Esophagus muscularis mucosa (tissue), 4 donors: ENCODE data around the gene LEP.

Experiments used
- CTCF ChIP-seq, 3 experiments: fragments of 200-600 bp in 2 of 3; fragments of 450-650 bp in 1 of 3; sonication (generic) in 2 of 3; IDR thresholded peaks; one replicate each; pipeline ENCODE4 v1.5.1; 2017 to 2019; ENCODE audit warnings: antibody characterized with exemption in 3 of 3, mild to moderate bottlenecking in 2 of 3, moderate library complexity in 1 of 3
- EP300 ChIP-seq: sonication (generic); formaldehyde crosslinking; IDR thresholded peaks from one replicate; pipeline ENCODE4 v1.6.1; 2017; ENCODE audit warnings: antibody characterized with exemption
- POLR2A ChIP-seq: fragments of 450-650 bp; IDR thresholded peaks from one replicate; pipeline ENCODE4 v1.6.1; 2017; ENCODE audit warnings: antibody characterized with exemption, moderate library complexity, mild to moderate bottlenecking, low read depth
- POLR2AphosphoS5 ChIP-seq, 2 donors: sonication (generic); formaldehyde crosslinking; IDR thresholded peaks; one replicate each; pipeline ENCODE4 v1.6.1; 2017; ENCODE audit warnings: antibody characterized with exemption in 2 of 2

- TF ChIP-seq CTCF (IDR thresholded peaks at IDR 0.05) = no peak
- no peak for TF ChIP-seq EP300
- TF ChIP-seq POLR2A = no peak
- TF ChIP-seq POLR2AphosphoS5 (IDR thresholded peaks at IDR 0.05) = no peak
Observed at GRCh38 chr7:128270826-128271272, 29.8 kb downstream of the LEP start.
